Metanephros (tissue), 1 donor: ENCODE data around the gene GLCCI1. TPM values are rescaled to one million over a fixed set of nuclear protein-coding genes. Genes with fewer than 3 reads are reported as not detected.

Experiments
- total RNA-seq: library from RNA; depleted of rRNA; stranded (reverse); fragments of >200 nt; gene quantifications from one replicate; pipeline ENCODE4 v1.2.3, GENCODE V29; 2014

The GLCCI1 gene
- 22.8 TPM for total RNA-seq

DNA sequence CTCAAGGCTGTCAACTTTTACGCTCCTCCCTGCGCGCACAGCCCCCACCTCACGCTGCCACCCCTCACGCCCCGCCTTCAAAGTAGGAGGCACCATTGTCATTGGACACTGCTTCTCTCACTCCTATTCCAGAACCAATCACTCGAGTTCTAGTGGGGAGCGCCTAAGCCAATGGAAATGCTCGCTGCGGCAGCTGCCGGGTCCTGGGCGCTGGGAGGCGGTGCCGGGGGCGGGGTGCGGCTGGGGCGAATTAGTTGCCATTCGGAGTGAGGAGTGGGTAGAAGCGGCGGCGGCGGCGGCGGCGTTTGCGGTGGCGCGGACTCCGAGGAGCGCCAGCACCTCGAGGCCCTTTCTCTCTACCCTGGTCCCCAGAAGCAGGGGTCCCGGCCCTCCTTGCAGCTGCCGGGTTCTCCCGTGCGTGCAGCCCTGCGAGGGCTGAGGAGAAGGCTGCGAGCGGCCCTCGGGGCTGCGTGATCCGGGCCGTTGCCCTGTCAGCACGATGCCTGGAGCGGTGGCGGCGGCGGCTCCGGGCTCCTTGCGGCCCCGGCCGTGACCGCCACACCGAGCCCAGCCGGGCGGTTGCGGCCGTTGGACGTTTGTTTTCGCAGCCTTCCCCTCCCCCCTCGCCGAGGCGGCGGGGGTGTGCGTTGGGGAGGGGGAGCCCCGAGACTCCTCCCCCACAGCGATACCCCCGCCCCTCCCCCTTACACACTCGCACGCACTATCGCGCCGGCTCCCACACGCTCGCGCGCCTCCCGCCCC lies at the start of gene GLCCI1:
Gene GLCCI1 (plus strand): TSS at position 253 of the 762 bp plus-strand sequence. CDS start 555 bp downstream, outside the sequence.

